ENCODE measurements around the gene FUT9. TPM values are rescaled to one million over a fixed set of nuclear protein-coding genes. Genes with fewer than 3 reads are reported as not detected.

Gene FUT9
- polyA plus RNA-seq, 3 donors, result not detected

GRCh38 chr6:96153775-96154174 lies 138.0 kb downstream of the FUT9 start:
- no peak for TF ChIP-seq CTCF (IDR thresholded peaks at IDR 0.05)
- Mint-ChIP-seq H3K27me3 (ENCODE audit: low read depth in 3 of 3) (peaks cover 0 to 1% (median 0%) of the 10 kb centered on the region in 3 donors), H3K27ac (no peak overlapping the region), H3K4me3 (no peak overlapping the region), H3K9me3 (peaks cover 0 to 3% (median 0%) of the 10 kb centered on the region in 7 donors), H3K36me3 (no peaks in the 10 kb centered on the region), H3K4me1 (no peaks in the 10 kb centered on the region)
- Histone ChIP-seq H3K4me3 (replicated peaks in 1 of 3; ENCODE audit: low read depth in 2 of 3, low read length in 3 of 3) (no peak overlapping the region), H3K79me2 (ENCODE audit: insufficient read depth, low read length) (no peaks in the 10 kb centered on the region), H4K20me1 (ENCODE audit: insufficient read depth, low read length) (no peaks in the 10 kb centered on the region), H2AFZ (ENCODE audit: insufficient read depth, low read depth, low read length, poor library complexity, severe bottlenecking) (no peak overlapping the region), H3K27me3 (ENCODE audit: control insufficient read depth in 2 of 2, insufficient read depth in 2 of 2, low read length in 2 of 2) (no peaks in the 10 kb centered on the region), H3K4me1 (ENCODE audit: control insufficient read depth in 1 of 2, insufficient read depth in 2 of 2, low read length in 2 of 2) (no peaks in the 10 kb centered on the region), H3K4me2 (replicated peaks; ENCODE audit: extremely low read depth, low read length, poor library complexity, severe bottlenecking) (no peak overlapping the region), H3K9me3 (replicated peaks in 1 of 2; ENCODE audit: control insufficient read depth in 1 of 2, insufficient read depth in 1 of 2, low read length in 2 of 2) (no peaks in the 10 kb centered on the region), H3K36me3 (replicated peaks in 1 of 2; ENCODE audit: control insufficient read depth in 1 of 2, insufficient read depth in 2 of 2, low read length in 2 of 2) (no peaks in the 10 kb centered on the region), H3K9ac (ENCODE audit: insufficient read depth, low read length, poor library complexity, severe bottlenecking) (no peak overlapping the region), H3K27ac (ENCODE audit: low read depth in 1 of 2, low read length in 2 of 2) (no peak overlapping the region)
- DNase-seq, result no peak
- intact Hi-C loops (cut with micrococcal nuclease), result no loop called here

- Histone ChIP-seq H3K9me3 (replicated peaks in 1 of 2; ENCODE audit: control insufficient read depth in 1 of 2, insufficient read depth in 1 of 2, low read length in 2 of 2) (no peaks in the 10 kb centered on the region), H3K27ac (ENCODE audit: low read depth in 1 of 2, low read length in 2 of 2) (no peak overlapping the region), H3K4me3 (replicated peaks in 1 of 3; ENCODE audit: low read depth in 2 of 3, low read length in 3 of 3) (no peak overlapping the region), H3K27me3 (ENCODE audit: control insufficient read depth in 2 of 2, insufficient read depth in 2 of 2, low read length in 2 of 2) (no peaks in the 10 kb centered on the region), H3K36me3 (replicated peaks in 1 of 2; ENCODE audit: control insufficient read depth in 1 of 2, insufficient read depth in 2 of 2, low read length in 2 of 2) (no peaks in the 10 kb centered on the region), H3K4me2 (replicated peaks; ENCODE audit: extremely low read depth, low read length, poor library complexity, severe bottlenecking) (no peak overlapping the region), H4K20me1 (ENCODE audit: insufficient read depth, low read length) (no peaks in the 10 kb centered on the region), H3K4me1 (ENCODE audit: control insufficient read depth in 1 of 2, insufficient read depth in 2 of 2, low read length in 2 of 2) (no peaks in the 10 kb centered on the region), H2AFZ (ENCODE audit: insufficient read depth, low read depth, low read length, poor library complexity, severe bottlenecking) (no peak overlapping the region), H3K79me2 (ENCODE audit: insufficient read depth, low read length) (no peaks in the 10 kb centered on the region), H3K9ac (ENCODE audit: insufficient read depth, low read length, poor library complexity, severe bottlenecking) (no peak overlapping the region)
- Mint-ChIP-seq H3K27me3 (ENCODE audit: low read depth in 3 of 3) (no peaks in the 10 kb centered on the region), H3K27ac (no peak overlapping the region), H3K4me3 (no peak overlapping the region), H3K36me3 (no peaks in the 10 kb centered on the region), H3K9me3 (peaks cover 0 to 3% (median 0%) of the 10 kb centered on the region in 7 donors), H3K4me1 (no peaks in the 10 kb centered on the region)
- no peak for DNase-seq
- TF ChIP-seq CTCF (IDR thresholded peaks at IDR 0.05), result no peak
- no CpG with 5 or more reads among the region's 4 CpGs for WGBS (ENCODE audit: insufficient coverage)
- intact Hi-C loops (cut with micrococcal nuclease), result no loop called here
Observed at GRCh38 chr6:96156425-96156824, 140.7 kb downstream of the FUT9 start.

Measured in CD14-positive monocyte (primary cell).